CD4-positive, alpha-beta T cell (primary cell): ENCODE data around the gene PITPNB. TPM values are rescaled to one million over a fixed set of nuclear protein-coding genes. Genes with fewer than 3 reads are reported as not detected.

Source experiments
- ATAC-seq: fragments of 200-7000 bp; cut with Tn5 transposase; one replicate; pipeline ENCODE4 v1.10.0; 2022; ENCODE audit warnings: mild to moderate bottlenecking; ENCODE audit not compliant: poor library complexity
- CTCF ChIA-PET: fragments of 350-600 bp; sonication (Branson Sonifier 250); formaldehyde crosslinking; loops from one replicate; lab custom pipeline; 2021; ENCODE audit warnings: antibody characterized with exemption, inconsistent platforms; lab: Charles Lee
- POLR2A ChIA-PET: fragments of 350-600 bp; sonication (Branson Sonifier 250); formaldehyde crosslinking; loops from one replicate; lab custom pipeline; 2021; ENCODE audit warnings: antibody characterized with exemption, inconsistent platforms; lab: Charles Lee
- DNase-seq, 14 experiments: peaks; one replicate each; pipeline ENCODE4 v3.0.0-alpha.2; 2013 to 2020; ENCODE audit warnings: mixed read lengths in 2 of 14
- H3K27ac ChIP-seq, 2 donors: one replicate each; pipeline versions ENCODE4 v1.5.1 to v1.7.0; 2013; ENCODE audit warnings: low read length in 2 of 2, low read depth in 1 of 2, mild to moderate bottlenecking in 1 of 2
- H3K27me3 ChIP-seq, 2 experiments: 1 replicate in 1 of 2; 2 replicates in 1 of 2; pipeline versions ENCODE4 v1.6.1 to v1.7.0; 2013; ENCODE audit warnings: low read length in 2 of 2, control low read depth in 1 of 2, mild to moderate bottlenecking in 1 of 2, moderate library complexity in 1 of 2; ENCODE audit not compliant: insufficient read depth in 2 of 2, control insufficient read depth in 1 of 2
- H3K36me3 ChIP-seq: one replicate; pipeline ENCODE4 v1.6.1; 2013; ENCODE audit warnings: low read length, control low read depth; ENCODE audit not compliant: insufficient read depth
- H3K4me1 ChIP-seq: one replicate; pipeline ENCODE4 v1.6.1; 2013; ENCODE audit warnings: low read length, control low read depth; ENCODE audit not compliant: insufficient read depth
- H3K4me3 ChIP-seq: one replicate; pipeline ENCODE4 v1.5.1; 2013; ENCODE audit warnings: mild to moderate bottlenecking, low read length, moderate library complexity
- H3K9me3 ChIP-seq, 2 experiments: 1 replicate in 1 of 2; 2 replicates in 1 of 2; pipeline versions ENCODE4 v1.6.1 to v1.7.0; 2013; ENCODE audit warnings: low read length in 2 of 2, mild to moderate bottlenecking in 2 of 2, control low read depth in 1 of 2, moderate library complexity in 1 of 2; ENCODE audit not compliant: control insufficient read depth in 1 of 2, insufficient read depth in 1 of 2
- H3K27ac Mint-ChIP-seq: one replicate; pipeline ENCODE4 v1.8.0; 2020; ENCODE audit warnings: mixed read lengths
- H3K27me3 Mint-ChIP-seq: one replicate; pipeline ENCODE4 v1.8.0; 2021; ENCODE audit warnings: mixed read lengths
- H3K36me3 Mint-ChIP-seq: one replicate; pipeline ENCODE4 v1.8.0; 2021; ENCODE audit warnings: low read depth, mixed read lengths
- H3K4me1 Mint-ChIP-seq: one replicate; pipeline ENCODE4 v1.8.0; 2021; ENCODE audit warnings: low read depth, mixed read lengths
- H3K4me3 Mint-ChIP-seq: one replicate; pipeline ENCODE4 v1.8.0; 2020; ENCODE audit warnings: mild to moderate bottlenecking, mixed read lengths
- H3K9me3 Mint-ChIP-seq: one replicate; pipeline ENCODE4 v1.8.0; 2020; ENCODE audit warnings: mixed read lengths
- CTCF ChIP-seq: fragments of 200-600 bp; IDR thresholded peaks from one replicate; pipeline ENCODE4 v1.8.0; 2022; ENCODE audit warnings: antibody characterized with exemption, mild to moderate bottlenecking
- intact Hi-C, 2 experiments: fragments of 100-400 bp; cut with DNase I in 1 of 2; cut with micrococcal nuclease in 1 of 2; formaldehyde crosslinking; loops; one replicate each; pipeline versions ENCODE4 v1.15.1 to v1.9.0; 2023 to 2025; cut with DNase I, micrococcal nuclease
- total RNA-seq, 174 experiments: library from RNA in 2 of 174; stranded (reverse) in 2 of 174; gene quantifications; one replicate each; pipeline ENCODE4 v1.2.3 and lab custom pipeline; 2021 to 2026

The PITPNB gene
- total RNA-seq, 2 experiments from 2014 or later: 37.6 to 38.7 TPM

DNA sequence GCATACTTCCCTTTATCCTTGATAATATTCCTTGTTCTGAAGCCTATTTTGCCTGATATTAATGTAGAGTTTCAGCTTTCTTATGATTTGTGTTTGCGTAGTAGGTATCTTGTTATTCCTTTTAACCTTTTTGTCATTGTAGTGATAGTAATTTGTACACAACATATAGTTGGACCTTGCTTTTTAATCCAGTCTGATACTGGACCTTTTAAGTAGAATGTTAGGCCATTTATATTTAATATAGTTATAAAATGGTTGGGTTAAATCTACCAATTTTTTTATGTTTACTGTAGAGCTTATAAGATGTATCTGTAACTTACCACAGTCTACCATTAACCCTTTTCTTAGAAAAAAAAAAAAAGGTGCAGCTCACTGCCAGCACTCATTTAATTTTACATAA, 8.6 kb upstream of the PITPNB start:
- Histone ChIP-seq H3K9me3 (no peaks in the 10 kb centered on the region), H3K36me3 (peaks cover 4% of the 10 kb centered on the region), H3K27me3 (no peaks in the 10 kb centered on the region), H3K4me3 (no peak overlapping the region), H3K27ac (no peak overlapping the region), H3K4me1 (no peaks in the 10 kb centered on the region)
- H3K27ac Mint-ChIP-seq: no peak overlapping the region
- ATAC-seq (no peak), DNase-seq (no peak)
- H3K27me3 Mint-ChIP-seq: no peaks in the 10 kb centered on the region
- H3K4me3 Mint-ChIP-seq: no peak overlapping the region
- ChIA-PET POLR2A (no interaction called here), CTCF (interaction anchor here (1.3 kb wide), 1 partner anchor 11 kb away, joined by 3 read pairs; no protein-coding TSS in a partner anchor)
- H3K36me3 Mint-ChIP-seq: peaks cover 24% of the 10 kb centered on the region
- peaks cover 31% of the 10 kb centered on the region for H3K4me1 Mint-ChIP-seq
- H3K9me3 Mint-ChIP-seq: no peaks in the 10 kb centered on the region
- intact Hi-C loops: loop anchor here in 1 of 2 experiments (10.0 kb wide), 1 partner anchor 1337 kb away; the partner anchor contains the start of genes EWSR1 and RHBDD3
- TF ChIP-seq CTCF: no peak

DNA sequence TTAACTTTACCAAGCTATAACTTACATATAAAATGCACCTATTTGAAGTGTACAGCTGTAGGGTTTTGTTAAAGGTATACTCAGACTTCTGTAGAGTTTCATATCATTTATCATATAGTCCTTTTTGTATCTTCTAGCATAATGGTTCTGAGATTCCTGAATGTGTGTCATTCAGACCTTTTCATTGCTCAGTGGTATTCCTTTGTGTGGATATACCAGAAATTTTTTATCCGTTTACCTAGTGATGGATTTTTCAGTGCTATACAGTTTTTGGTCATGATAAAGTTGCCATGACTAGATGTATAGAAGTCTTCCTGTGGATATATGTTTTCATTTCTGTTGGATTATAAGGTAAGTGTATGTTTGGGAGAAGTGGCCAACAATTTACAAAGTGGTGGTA, 6.3 kb upstream of the PITPNB start:
- Histone ChIP-seq H3K4me1 (peaks cover 1% of the 10 kb centered on the region), H3K9me3 (no peaks in the 10 kb centered on the region), H3K27me3 (no peaks in the 10 kb centered on the region), H3K27ac (no peak overlapping the region), H3K36me3 (peaks cover 4% of the 10 kb centered on the region), H3K4me3 (no peak overlapping the region)
- H3K4me3 Mint-ChIP-seq: no peak overlapping the region
- no peak for TF ChIP-seq CTCF
- intact Hi-C loops: loop anchor here in 1 of 2 experiments (10.0 kb wide), 1 partner anchor 1339 kb away; the partner anchor contains the start of genes EWSR1 and RHBDD3
- ChIA-PET POLR2A (no interaction called here), CTCF (no interaction called here)
- H3K36me3 Mint-ChIP-seq: peaks cover 37% of the 10 kb centered on the region
- H3K27ac Mint-ChIP-seq: no peak overlapping the region
- no peaks in the 10 kb centered on the region for H3K9me3 Mint-ChIP-seq
- H3K27me3 Mint-ChIP-seq: no peaks in the 10 kb centered on the region
- no peak for DNase-seq
- ATAC-seq: no peak
- peaks cover 52% of the 10 kb centered on the region for H3K4me1 Mint-ChIP-seq

DNA sequence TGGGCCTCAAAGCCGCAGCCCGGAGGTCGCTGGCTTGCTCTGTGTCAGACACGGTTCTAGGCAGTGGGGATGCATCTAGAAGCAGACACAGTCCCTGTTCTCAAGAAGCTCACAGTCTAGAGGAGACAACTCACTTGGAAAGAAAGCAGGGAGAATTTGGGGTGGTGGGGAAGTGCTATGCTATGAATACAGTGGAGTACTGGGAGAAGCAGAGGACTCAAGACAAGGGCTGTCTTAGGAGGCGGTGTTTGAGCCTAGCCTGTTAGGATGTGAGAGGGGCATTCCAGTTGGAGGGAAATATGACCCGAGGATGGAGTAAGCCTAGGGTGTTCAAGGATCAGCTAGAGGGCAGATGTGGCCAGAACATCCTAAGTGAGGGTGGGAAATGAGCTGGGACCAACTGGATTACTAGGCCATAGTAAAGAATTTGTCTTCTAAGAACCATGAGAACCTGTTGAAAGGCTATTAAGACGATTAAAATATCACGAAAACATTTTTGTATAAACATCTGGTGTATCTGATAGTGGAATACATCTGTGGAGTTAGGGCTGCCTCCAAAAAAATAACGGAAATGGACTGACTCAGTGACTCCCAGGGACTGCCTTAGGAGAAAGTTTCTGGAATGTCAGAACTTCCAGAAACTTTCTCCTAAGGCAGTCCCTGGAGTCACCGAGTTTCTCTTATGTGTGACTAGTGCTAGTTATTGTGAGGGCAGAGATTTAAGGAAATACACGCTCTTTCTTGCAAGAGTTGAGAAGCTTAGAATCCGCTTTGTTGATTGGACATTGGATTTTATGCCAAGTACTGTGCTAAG, 1.1 kb upstream of the PITPNB start:
- H3K27ac ChIP-seq: peak overlapping the region; percentile 86 to 92
- H3K27me3 Mint-ChIP-seq: no peaks in the 10 kb centered on the region
- ATAC-seq (peak; percentile 40), DNase-seq (no peak)
- H3K4me1 Mint-ChIP-seq: peaks cover 83% of the 10 kb centered on the region
- peak overlapping the region; percentile 100 for H3K4me3 Mint-ChIP-seq
- H3K4me3 ChIP-seq: peak overlapping the region; percentile 62
- H3K36me3 ChIP-seq: peaks cover 4% of the 10 kb centered on the region
- ChIA-PET POLR2A (interaction anchor here (1.2 to 2.4 kb wide), 6 partner anchors 9 to 963 kb away, joined by 5 to 11 read pairs (median 7); partner anchors contain the start of genes CCDC117, XBP1 and ZNRF3), CTCF (interaction anchor here (0.7 to 1.9 kb wide), 4 partner anchors 9 to 34 kb away, joined by 3 to 4 read pairs (median 3); no protein-coding TSS in a partner anchor)
- no peaks in the 10 kb centered on the region for H3K9me3 Mint-ChIP-seq
- H3K27ac Mint-ChIP-seq: peak overlapping the region; percentile 99
- no peaks in the 10 kb centered on the region for H3K9me3 ChIP-seq
- no peak for TF ChIP-seq CTCF
- no peaks in the 10 kb centered on the region for H3K27me3 ChIP-seq
- H3K4me1 ChIP-seq: peaks cover 19% of the 10 kb centered on the region
- intact Hi-C loops: loop anchor here in 1 of 2 experiments (2.0 to 10.0 kb wide), 8 partner anchors 33 to 1495 kb away; partner anchors contain the start of genes ASPHD2, CCDC117, EWSR1 and HPS4
- peaks cover 55% of the 10 kb centered on the region for H3K36me3 Mint-ChIP-seq
